GM23338 (cell line): Measurements from ENCODE around the gene RAB11FIP4. TPM values are rescaled to one million over a fixed set of nuclear protein-coding genes. Genes with fewer than 3 reads are reported as not detected.

Experiments used
- ATAC-seq: fragments of 200-7000 bp; cut with Tn5 transposase; 3 replicates; pipeline ENCODE4 v1.9.1; 2020
- DNase-seq: peaks from one replicate; pipeline ENCODE4 v3.0.0-alpha.2; 2015; ENCODE audit warnings: low spot score
- H2AFZ ChIP-seq: fragments of 200-600 bp; sonication (generic); 2 replicates; pipeline ENCODE4 v1.8.0; 2016; ENCODE audit warnings: antibody characterized with exemption, mild to moderate bottlenecking, moderate library complexity
- H3F3A ChIP-seq: fragments of 200-600 bp; sonication (generic); replicated peaks from 2 replicates; pipeline ENCODE4 v1.8.0; 2017; ENCODE audit warnings: antibody characterized with exemption, mixed run types, low read depth
- H3K27ac ChIP-seq: fragments of 200-600 bp; sonication (generic); 2 replicates; pipeline ENCODE4 v1.6.1; 2016; ENCODE audit warnings: low read depth
- H3K27me3 ChIP-seq: fragments of 200-600 bp; sonication (generic); 2 replicates; pipeline ENCODE4 v1.8.0; 2016; ENCODE audit warnings: mild to moderate bottlenecking, mixed run types, moderate library complexity; ENCODE audit not compliant: insufficient read depth
- H3K36me3 ChIP-seq: fragments of 200-600 bp; sonication (generic); 2 replicates; pipeline ENCODE4 v1.8.0; 2016; ENCODE audit warnings: mild to moderate bottlenecking; ENCODE audit not compliant: insufficient read depth
- H3K4me1 ChIP-seq: fragments of 200-600 bp; sonication (generic); 2 replicates; pipeline ENCODE4 v1.8.0; 2016; ENCODE audit warnings: mild to moderate bottlenecking, moderate library complexity; ENCODE audit not compliant: insufficient read depth
- H3K4me2 ChIP-seq: fragments of 200-600 bp; sonication (generic); 2 replicates; pipeline ENCODE4 v1.7.1; 2017; ENCODE audit warnings: mixed run types
- H3K4me3 ChIP-seq: fragments of 200-600 bp; sonication (generic); 2 replicates; pipeline ENCODE4 v1.6.1; 2016; ENCODE audit warnings: mixed run types
- H3K79me2 ChIP-seq: fragments of 200-600 bp; sonication (generic); replicated peaks from 2 replicates; pipeline ENCODE4 v1.8.0; 2017; ENCODE audit warnings: mild to moderate bottlenecking; ENCODE audit not compliant: insufficient read depth
- H3K9me2 ChIP-seq: fragments of 200-600 bp; sonication (generic); 2 replicates; pipeline ENCODE4 v1.8.0; 2017; ENCODE audit not compliant: insufficient read depth
- H4K20me1 ChIP-seq: fragments of 200-600 bp; sonication (generic); replicated peaks from 2 replicates; pipeline ENCODE4 v1.8.0; 2017; ENCODE audit warnings: mild to moderate bottlenecking; ENCODE audit not compliant: insufficient read depth
- H3K27ac Mint-ChIP-seq: 2 replicates; pipeline ENCODE4 v1.8.0; 2020; ENCODE audit warnings: inconsistent platforms, mild to moderate bottlenecking, moderate library complexity, mixed read lengths
- H3K27me3 Mint-ChIP-seq: 3 replicates; pipeline ENCODE4 v1.8.0; 2022; ENCODE audit warnings: low read depth, mild to moderate bottlenecking, moderate library complexity, mixed read lengths, inconsistent platforms; ENCODE audit not compliant: insufficient read depth, poor library complexity
- H3K36me3 Mint-ChIP-seq: 3 replicates; pipeline ENCODE4 v1.8.0; 2021; ENCODE audit warnings: low read depth, mild to moderate bottlenecking, inconsistent platforms, moderate library complexity, mixed read lengths
- H3K4me1 Mint-ChIP-seq: 3 replicates; pipeline ENCODE4 v1.8.0; 2020; ENCODE audit warnings: mild to moderate bottlenecking, inconsistent platforms, mixed read lengths
- H3K4me3 Mint-ChIP-seq: 3 replicates; pipeline ENCODE4 v1.8.0; 2021; ENCODE audit warnings: moderate library complexity, mild to moderate bottlenecking, inconsistent platforms, mixed read lengths
- H3K9me3 Mint-ChIP-seq: 3 replicates; pipeline ENCODE4 v1.8.0; 2020; ENCODE audit warnings: moderate library complexity, mild to moderate bottlenecking, inconsistent platforms, mixed read lengths
- CREB1 ChIP-seq: fragments of 250-450 bp; sonication (Bioruptor Pico); IDR thresholded peaks from 2 replicates; pipeline ENCODE4 v1.5.0; 2020; ENCODE audit warnings: low read depth, mild to moderate bottlenecking, moderate library complexity
- CTCF ChIP-seq, 2 experiments: fragments of 200-600 bp in 1 of 2; sonication (generic) in 1 of 2; conservative IDR thresholded peaks; 2 replicates each; pipeline versions ENCODE4 v1.5.1 to v1.6.1; 2016 to 2017; ENCODE audit warnings: antibody characterized with exemption in 2 of 2, low read depth in 2 of 2, mild to moderate bottlenecking in 2 of 2, moderate library complexity in 1 of 2
- EZH2 ChIP-seq: fragments of 200-600 bp; sonication (generic); IDR thresholded peaks from one replicate; pipeline ENCODE4 v1.8.0; 2017; ENCODE audit warnings: antibody characterized with exemption, mild to moderate bottlenecking, low read depth; ENCODE audit not compliant: unreplicated experiment
- EZH2phosphoT487 ChIP-seq: fragments of 200-600 bp; sonication (generic); IDR thresholded peaks from one replicate; pipeline ENCODE4 v1.8.1; 2018; ENCODE audit warnings: antibody characterized with exemption; ENCODE audit not compliant: unreplicated experiment
- NANOG ChIP-seq: IDR thresholded peaks from 2 replicates; pipeline ENCODE4 v1.6.1; 2016; ENCODE audit warnings: antibody characterized with exemption, borderline replicate concordance
- REST ChIP-seq: IDR thresholded peaks from one replicate; pipeline ENCODE4 v1.6.1; 2018; ENCODE audit warnings: antibody characterized with exemption; ENCODE audit not compliant: unreplicated experiment
- STAT1 ChIP-seq: IDR thresholded peaks from one replicate; pipeline ENCODE4 v1.6.1; 2016; ENCODE audit warnings: antibody characterized with exemption; ENCODE audit not compliant: unreplicated experiment
- ZNF114 ChIP-seq: fragments of 250-450 bp; sonication (Bioruptor Pico); IDR thresholded peaks from 2 replicates; pipeline ENCODE4 v1.5.0; 2020; ENCODE audit warnings: mild to moderate bottlenecking, moderate library complexity
- polyA plus RNA-seq: library from polyadenylated mRNA; unstranded; fragments of >200 nt; fragmentation: Nextera tagmentation; extraction: Ambion mirVana; gene quantifications from 2 replicates; pipeline ENCODE4 v1.2.1, GENCODE V29; 2016
- total RNA-seq: library from RNA; depleted of rRNA; stranded (reverse); fragments of >200 nt; shearing (Covaris generic); gene quantifications from 2 replicates; pipeline ENCODE4 v1.2.3, GENCODE V29; 2014
- TF ChIP-seq, protein P1 (sequence below): IDR thresholded peaks from 2 replicates; pipeline ENCODE4 v1.6.1; 2016; ENCODE audit warnings: antibody characterized with exemption

Gene RAB11FIP4
- total and polyA plus RNA-seq, 2 experiments from 2014 or later, result 26.0 to 65.6 TPM

- TF ChIP-seq REST (no peak), ZNF114 (no peak), CREB1 (CRISPR knock-in tag) (no peak), STAT1 (no peak), EZH2 (no peak), CTCF (conservative IDR thresholded peaks at IDR 0.05; ENCODE audit: low read depth in 2 of 2) (no peak), NANOG (no peak), EZH2phosphoT487 (no peak)
- TF ChIP-seq, protein P1, sequence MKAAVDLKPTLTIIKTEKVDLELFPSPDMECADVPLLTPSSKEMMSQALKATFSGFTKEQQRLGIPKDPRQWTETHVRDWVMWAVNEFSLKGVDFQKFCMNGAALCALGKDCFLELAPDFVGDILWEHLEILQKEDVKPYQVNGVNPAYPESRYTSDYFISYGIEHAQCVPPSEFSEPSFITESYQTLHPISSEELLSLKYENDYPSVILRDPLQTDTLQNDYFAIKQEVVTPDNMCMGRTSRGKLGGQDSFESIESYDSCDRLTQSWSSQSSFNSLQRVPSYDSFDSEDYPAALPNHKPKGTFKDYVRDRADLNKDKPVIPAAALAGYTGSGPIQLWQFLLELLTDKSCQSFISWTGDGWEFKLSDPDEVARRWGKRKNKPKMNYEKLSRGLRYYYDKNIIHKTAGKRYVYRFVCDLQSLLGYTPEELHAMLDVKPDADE, result no peak
Observed at GRCh38 chr17:31488264-31488981, 96.9 kb downstream of the RAB11FIP4 start (continued).

GRCh38 chr17:31488982-31489294, 97.5 kb downstream of the RAB11FIP4 start:
- Histone ChIP-seq H3K4me1 (peaks cover 33% of the 10 kb centered on the region), H3K9me2 (no peaks in the 10 kb centered on the region), H2AFZ (no peak overlapping the region), H3K4me2 (peak overlapping the region; percentile 96), H3K79me2 (peaks cover 37% of the 10 kb centered on the region), H3F3A (peaks cover 21% of the 10 kb centered on the region), H4K20me1 (no peaks in the 10 kb centered on the region; the same call in 1 of the 2 replicates), H3K36me3 (no peaks in the 10 kb centered on the region), H3K27ac (0 out of 2 replicates have a peak overlapping the region, but pooled peaks have one; percentile 59), H3K27me3 (no peaks in the 10 kb centered on the region), H3K4me3 (peak overlapping the region; percentile 94)
- ATAC-seq (peak; percentile 3), DNase-seq (peak; percentile 40)
- Mint-ChIP-seq H3K36me3 (no peaks in the 10 kb centered on the region; the same call in 2 of the 3 replicates), H3K27me3 (peaks cover 12% of the 10 kb centered on the region), H3K9me3 (no peaks in the 10 kb centered on the region), H3K4me3 (peak overlapping the region; percentile 85), H3K4me1 (peaks cover 53% of the 10 kb centered on the region), H3K27ac (peak overlapping the region; percentile 77; the same call in 1 of the 2 replicates)
- TF ChIP-seq STAT1, result no peak
- TF ChIP-seq ZNF114, result no peak
